Activated CD4-positive, alpha-beta T cell treated with anti-CD3 and anti-CD28 coated beads for 1 hour (primary cell): ENCODE measurements around the gene MTCL3.
"Not testable (repeated sequence)": the region's sequence is repeated elsewhere in the genome, so short reads cannot be mapped to it uniquely, and the experiment has no call there.

Experiments used
- DNase-seq: peaks from one replicate; pipeline ENCODE4 v3.0.0-alpha.2; 2020

The MTCL3 gene

GRCh38 chr6:127464881-127465459 lies 54.2 kb downstream of the MTCL3 start:
- DNase-seq = peak; percentile 32

DNA sequence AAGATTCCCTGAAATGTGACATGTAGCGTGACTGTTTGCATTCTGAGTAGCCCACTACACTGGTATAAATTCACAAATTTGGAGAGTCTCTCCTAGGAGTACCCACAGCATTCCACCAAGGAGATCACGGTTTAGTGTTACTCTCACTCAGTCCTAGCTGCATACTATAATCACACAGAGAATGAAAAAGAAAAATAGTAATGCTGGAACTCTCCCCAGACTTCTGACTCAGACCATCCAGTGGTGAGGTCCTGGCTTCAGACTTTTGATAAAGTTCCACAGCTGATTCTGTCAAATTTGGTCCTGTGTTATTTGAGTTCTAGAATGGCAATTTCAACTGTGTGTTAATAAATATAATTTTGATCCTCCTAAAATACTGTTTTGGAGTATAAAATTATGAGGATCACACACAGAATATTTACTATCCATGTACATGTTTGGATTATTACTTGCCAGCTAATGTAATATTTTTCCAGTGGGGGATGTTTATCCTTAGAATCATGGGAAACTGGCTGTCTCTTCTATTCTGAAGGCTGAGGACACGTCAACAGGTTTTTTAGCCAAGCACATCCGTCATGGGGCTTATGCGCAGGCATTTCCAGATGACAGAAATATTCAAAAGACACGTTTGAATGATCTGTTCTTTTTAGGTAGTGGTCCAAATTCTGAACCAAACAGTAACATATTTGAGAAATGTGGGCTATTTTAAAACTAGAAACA lies 54.8 kb downstream of the MTCL3 start:
- DNase-seq = no peak

DNA sequence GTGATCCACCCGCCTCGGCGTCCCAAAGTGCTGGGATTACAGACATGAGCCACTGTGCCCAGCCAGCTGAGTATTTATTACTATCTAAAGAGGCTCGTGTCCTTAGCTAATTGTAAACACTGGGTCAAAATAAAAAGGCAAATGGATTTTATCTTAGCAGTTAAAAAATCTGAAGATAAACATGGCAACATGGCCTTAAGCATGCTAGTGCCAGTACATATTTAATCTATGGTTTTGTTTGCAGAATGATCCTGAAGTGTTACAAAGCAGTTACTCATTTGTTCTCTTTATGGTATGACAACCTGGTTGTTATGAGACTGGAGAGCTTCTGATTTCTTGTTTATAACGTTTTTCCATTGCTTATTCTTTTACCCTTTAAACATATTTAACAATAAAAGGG lies 56.1 kb downstream of the MTCL3 start:
- DNase-seq = no peak

GRCh38 chr6:127462376-127462775 lies 56.8 kb downstream of the MTCL3 start:
- no peak for DNase-seq

- no peak for DNase-seq
Observed at GRCh38 chr6:127460465-127460864, 58.7 kb downstream of the MTCL3 start.

DNA sequence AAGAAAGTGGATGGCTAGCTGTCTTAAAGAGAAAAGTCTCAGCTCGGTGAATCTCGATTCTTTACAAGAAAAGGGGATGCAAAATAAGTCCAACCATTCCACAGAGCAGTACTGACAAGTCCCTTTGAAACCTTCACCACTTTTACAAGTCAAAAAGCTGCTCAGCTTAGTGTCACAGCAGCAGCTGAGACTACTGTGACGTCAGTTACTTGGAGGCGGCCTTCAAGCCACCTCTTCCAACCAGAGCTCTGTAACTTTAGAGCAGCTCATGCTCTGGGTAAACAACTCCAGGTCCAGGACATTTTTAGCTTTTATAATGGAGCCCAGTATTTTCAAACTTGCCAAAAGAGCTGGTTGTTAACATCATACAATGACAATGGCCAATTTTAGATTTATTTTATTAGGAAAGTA lies 59.9 kb downstream of the MTCL3 start, which contains the start of gene KIAA0408:
KIAA0408 (minus strand) TSS at position 159 of the 411 bp plus-strand sequence. CDS start 5,408 bp downstream, outside the sequence.
- no peak for DNase-seq

DNA sequence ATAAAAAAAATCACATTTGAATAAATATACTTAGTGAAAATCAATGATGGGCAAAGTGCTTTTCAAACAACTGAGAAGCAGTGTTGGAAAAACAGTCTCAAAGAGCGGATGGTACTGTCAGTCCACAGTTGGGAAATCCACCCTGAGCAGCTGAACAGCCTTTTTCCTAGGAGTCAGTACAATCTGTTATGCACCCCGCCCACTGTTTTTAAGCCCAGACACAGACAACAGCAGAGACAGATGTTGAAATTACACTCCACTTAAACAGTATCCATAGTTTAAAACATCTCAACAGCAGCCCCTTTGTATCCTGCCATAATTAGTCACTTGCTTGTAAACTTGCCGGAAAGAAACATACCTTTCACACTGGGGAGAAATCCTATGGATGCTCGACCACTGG lies 60.3 kb downstream of the MTCL3 start:
- DNase-seq = no peak

GRCh38 chr6:127458222-127458621 lies 60.9 kb downstream of the MTCL3 start:
- no peak for DNase-seq

DNA sequence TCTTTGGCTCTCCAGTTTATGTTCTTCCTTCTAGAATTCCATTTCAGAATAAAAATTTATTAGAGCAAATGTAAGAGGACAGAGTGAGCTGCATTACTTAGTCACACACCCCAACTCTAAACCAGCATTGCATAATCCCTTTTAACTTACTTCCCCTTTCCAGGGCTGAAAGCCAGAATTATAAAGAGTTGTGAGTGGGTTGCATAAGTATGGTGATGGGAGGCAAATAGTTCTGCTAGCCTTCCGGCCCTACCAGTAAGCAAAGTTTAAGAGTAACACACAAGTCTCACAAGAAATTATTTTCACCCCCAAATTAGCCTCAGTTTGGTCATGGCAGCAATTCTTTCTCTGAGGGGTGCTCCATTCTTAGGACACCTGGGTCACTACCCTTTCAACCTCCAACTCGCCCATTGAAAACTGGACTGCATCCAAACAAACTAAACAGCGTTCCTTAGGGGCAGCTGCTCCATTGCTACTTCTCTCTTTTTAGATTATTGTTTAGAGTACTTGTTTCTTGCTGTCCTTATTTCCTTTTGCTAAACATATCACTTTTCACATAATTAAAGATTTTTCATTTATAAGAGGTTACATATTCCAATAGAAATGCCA lies 61.6 kb downstream of the MTCL3 start:
- no peak for DNase-seq

- no peak for DNase-seq
Observed at GRCh38 chr6:127456465-127456864, 62.7 kb downstream of the MTCL3 start.

DNA sequence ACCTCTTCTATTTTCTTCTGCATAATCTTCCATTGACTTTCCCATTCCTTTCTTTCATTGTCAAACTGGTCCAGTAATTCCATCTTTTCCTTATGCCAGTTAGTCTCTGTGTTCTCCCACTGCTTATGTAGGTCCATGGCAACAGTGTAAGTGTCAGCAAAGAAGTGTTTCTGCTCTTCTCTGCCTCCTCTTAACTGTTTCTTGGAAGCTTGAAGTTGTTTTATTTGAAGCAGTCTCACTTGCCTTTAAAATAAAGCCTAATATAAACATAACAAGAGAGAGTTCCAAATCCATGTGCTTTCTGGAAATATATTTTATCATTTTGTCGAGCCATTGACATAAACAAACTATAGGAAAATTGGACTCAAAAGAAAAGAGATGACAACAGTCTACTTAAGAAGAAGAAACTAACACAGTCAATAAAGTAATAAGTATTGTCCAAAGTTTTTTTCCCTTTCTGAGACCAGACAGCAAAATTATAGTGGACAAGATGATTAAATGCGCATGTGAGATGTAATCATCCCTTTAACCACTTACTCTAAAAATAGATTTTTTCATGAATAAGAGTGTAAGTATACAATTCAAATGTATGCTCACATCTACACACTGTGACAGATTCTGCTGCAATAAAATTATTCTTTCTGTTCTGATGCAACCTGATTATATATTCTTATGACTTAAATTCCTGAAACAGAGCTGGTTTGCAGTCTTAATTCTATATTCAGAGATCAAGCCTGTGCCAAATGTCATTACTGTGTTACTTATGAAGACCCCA lies 65.1 kb downstream of the MTCL3 start:
- no peak for DNase-seq

DNA sequence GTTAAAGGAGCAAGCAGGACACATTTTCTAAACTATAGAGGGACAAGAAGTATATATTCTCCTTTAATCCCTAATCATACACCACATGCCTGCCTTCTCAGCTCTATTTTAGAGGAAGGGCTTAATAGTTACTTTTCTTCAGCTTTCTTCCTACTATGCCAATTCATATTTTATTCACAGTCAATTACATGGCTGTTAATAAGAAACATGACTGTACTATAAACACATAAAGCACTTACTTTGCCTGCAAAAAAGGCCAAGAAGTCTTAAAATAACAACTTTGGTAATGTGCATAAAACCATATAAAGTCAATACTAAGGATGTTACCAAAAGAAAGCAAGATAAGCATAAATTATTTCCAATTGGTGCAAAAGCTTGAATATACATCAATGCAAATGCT lies 66.3 kb downstream of the MTCL3 start:
- no peak for DNase-seq

GRCh38 chr6:127451388-127451787 lies 67.7 kb downstream of the MTCL3 start:
- DNase-seq = no peak

GRCh38 chr6:127447780-127448179 lies 71.4 kb downstream of the MTCL3 start:
- DNase-seq = no peak

GRCh38 chr6:127446356-127446755 lies 72.8 kb downstream of the MTCL3 start:
- DNase-seq = no peak

DNA sequence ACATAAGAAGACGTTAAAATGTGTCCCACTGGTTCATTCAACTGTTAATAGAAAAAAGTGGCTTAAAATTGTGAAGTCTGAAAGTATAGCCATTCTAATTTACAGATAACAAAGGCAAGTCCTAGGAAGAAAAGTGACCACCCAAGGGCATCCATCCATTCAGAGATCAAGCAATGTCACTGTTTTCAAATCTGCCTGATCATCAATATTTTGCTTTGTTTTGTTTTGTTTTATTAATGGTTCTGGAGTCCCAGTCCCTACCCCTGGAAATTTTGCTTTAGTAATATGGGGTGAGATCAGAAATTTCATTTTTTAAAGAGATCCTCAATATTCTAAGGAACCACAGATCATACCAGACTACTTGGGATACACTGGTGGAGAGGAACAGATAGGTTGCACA lies 77.3 kb downstream of the MTCL3 start:
- DNase-seq = no peak

- DNase-seq = no peak
Observed at GRCh38 chr6:127439718-127440117, 79.4 kb downstream of the MTCL3 start.

DNA sequence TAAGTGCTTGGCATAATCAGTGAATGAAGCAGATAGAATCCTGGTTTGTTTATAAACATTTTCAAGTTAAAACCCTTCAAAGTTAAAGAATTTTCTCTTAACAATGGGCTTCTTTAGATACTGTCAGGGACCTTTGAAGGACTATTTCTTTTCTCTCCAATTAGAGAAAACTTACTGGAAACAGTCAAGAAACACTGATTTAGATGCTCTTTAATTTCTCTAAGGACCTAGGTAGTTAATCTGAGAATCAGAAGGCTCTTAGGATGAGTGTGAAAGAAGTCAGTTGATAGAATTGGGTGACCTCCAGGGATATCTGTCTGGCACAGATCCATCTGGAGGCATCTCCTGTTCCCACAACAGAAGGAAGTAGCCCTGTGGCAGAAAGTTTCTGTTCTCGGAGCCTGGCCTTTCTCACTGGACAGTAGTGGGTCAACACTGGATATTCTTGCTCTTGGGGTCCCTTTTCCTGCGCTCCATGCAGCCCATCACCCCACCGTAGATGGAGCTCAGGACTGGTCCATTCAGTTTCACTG lies 82.5 kb downstream of the MTCL3 start:
- no peak for DNase-seq

DNA sequence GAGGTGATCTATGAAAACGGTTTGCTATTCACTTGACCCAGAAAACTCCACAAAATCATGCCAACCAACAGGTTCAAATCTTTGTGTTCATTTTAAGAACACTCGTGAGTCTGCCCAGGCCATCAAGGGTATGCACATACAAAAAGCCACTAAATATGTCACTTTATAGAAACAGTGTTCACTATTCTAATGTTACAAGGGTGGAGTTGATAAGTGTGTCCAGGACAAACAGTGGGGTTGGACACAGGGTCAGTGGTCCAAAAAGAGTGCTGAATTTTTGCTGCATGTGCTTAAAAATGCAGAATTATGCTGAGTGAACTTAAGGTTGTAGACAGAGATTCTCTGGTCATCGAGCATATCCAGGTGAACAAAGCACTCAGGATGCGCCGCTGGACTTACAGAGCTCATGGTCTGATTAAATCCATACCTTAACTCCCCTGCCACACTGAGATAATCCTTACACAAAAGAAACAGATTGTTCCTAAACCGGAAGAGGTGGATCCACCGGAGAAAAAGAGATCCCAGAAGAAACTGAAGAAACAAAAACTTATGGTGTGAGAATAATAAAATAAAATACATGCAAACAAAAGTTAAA lies 83.4 kb downstream of the MTCL3 start:
- no peak for DNase-seq

GRCh38 chr6:127434651-127435050 lies 84.5 kb downstream of the MTCL3 start:
- no peak for DNase-seq

DNA sequence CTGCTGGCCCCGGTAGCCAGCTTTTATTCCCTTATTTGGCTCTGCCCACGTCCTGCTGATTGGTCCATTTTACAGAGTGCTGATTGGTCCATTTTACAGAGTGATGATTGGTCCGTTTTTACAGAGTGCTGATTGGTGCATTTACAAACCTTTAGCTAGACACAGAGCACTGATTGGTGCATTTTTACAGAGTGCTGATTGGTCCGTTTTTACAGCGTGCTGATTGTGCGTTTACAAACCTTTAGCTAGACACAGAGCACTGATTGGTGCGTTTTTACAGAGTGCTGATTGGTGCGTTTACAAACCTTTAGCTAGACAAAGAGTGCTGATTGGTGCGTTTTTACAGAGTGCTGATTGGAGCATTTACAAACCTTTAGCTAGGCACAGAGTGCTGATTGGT lies 90.6 kb downstream of the MTCL3 start:
- not testable (repeated sequence) for DNase-seq

- DNase-seq = no peak
Observed at GRCh38 chr6:127423921-127424320, 95.2 kb downstream of the MTCL3 start.
